ENCODE measurements around the gene PMPCA.

- TF ChIP-seq CTCF (IDR thresholded peaks at IDR 0.05) = peak in 1 of 4 experiments; percentile 32
- TF ChIP-seq POLR2AphosphoS5 (IDR thresholded peaks at IDR 0.05) = no peak
These were observed 46.3 kb upstream of the PMPCA start for GRCh38 chr9:136363949-136364748.

Data from gastroesophageal sphincter (tissue), 3 donors.